ENCODE measurements around the gene TRPM1. TPM values are rescaled to one million over a fixed set of nuclear protein-coding genes. Genes with fewer than 3 reads are reported as not detected.

TRPM1 gene
- total RNA-seq, 2 donors from 2014 or later, result not detected

- DNase-seq (ENCODE audit: low spot score), result no peak
- Histone ChIP-seq H3K27ac (no peak overlapping the region), H3K4me1 (ENCODE audit: control insufficient read depth in 1 of 2, low read depth in 2 of 2) (no peaks in the 10 kb centered on the region), H3K4me3 (no peak overlapping the region), H3K9me3 (no peaks in the 10 kb centered on the region), H3K36me3 (no peaks in the 10 kb centered on the region), H3K27me3 (replicated peaks; ENCODE audit: insufficient read depth) (no peaks in the 10 kb centered on the region)
- no peak for TF ChIP-seq CTCF (IDR thresholded peaks at IDR 0.05)
- ATAC-seq (ENCODE audit: insufficient number of reproducible peaks, low FRiP score, low read depth), result no peak
Measured at GRCh38 chr15:31004220-31004733, 97.2 kb downstream of the TRPM1 start.

- TF ChIP-seq CTCF (IDR thresholded peaks at IDR 0.05), result no peak
- no peak for DNase-seq (ENCODE audit: low spot score)
Measured at GRCh38 chr15:31001702-31002101, 99.8 kb downstream of the TRPM1 start.

GRCh38 chr15:30999729-31000128, 101.8 kb downstream of the TRPM1 start:
- no peaks in the 10 kb centered on the region for H3K27me3 ChIP-seq (replicated peaks; ENCODE audit: insufficient read depth)
- DNase-seq (ENCODE audit: low spot score), result no peak
- no peak for ATAC-seq (ENCODE audit: insufficient number of reproducible peaks, low FRiP score, low read depth)
- no peaks in the 10 kb centered on the region for H3K4me1 ChIP-seq (ENCODE audit: control insufficient read depth in 1 of 2, low read depth in 2 of 2)
- H3K4me3 ChIP-seq, result no peak overlapping the region
- H3K27ac ChIP-seq, result no peak overlapping the region
- no peak for TF ChIP-seq CTCF (IDR thresholded peaks at IDR 0.05)
- no peaks in the 10 kb centered on the region for H3K9me3 ChIP-seq
- H3K36me3 ChIP-seq, result no peaks in the 10 kb centered on the region

More at GRCh38 chr15:31001702-31002101, 99.8 kb downstream of the TRPM1 start:
- no peaks in the 10 kb centered on the region for H3K27me3 ChIP-seq (replicated peaks; ENCODE audit: insufficient read depth)
- no peak for ATAC-seq (ENCODE audit: insufficient number of reproducible peaks, low FRiP score, low read depth)
- no peaks in the 10 kb centered on the region for H3K36me3 ChIP-seq
- H3K9me3 ChIP-seq, result no peaks in the 10 kb centered on the region
- no peak overlapping the region for H3K4me3 ChIP-seq
- no peaks in the 10 kb centered on the region for H3K4me1 ChIP-seq (ENCODE audit: control insufficient read depth in 1 of 2, low read depth in 2 of 2)
- no peak overlapping the region for H3K27ac ChIP-seq

- Histone ChIP-seq H3K9me3 (no peaks in the 10 kb centered on the region), H3K36me3 (no peaks in the 10 kb centered on the region), H3K27me3 (replicated peaks; ENCODE audit: insufficient read depth) (no peaks in the 10 kb centered on the region), H3K27ac (no peak overlapping the region), H3K4me1 (ENCODE audit: control insufficient read depth in 1 of 2, low read depth in 2 of 2) (peaks cover 0 to 4% of the 10 kb centered on the region in 2 donors), H3K4me3 (no peak overlapping the region)
- no peak for TF ChIP-seq CTCF (IDR thresholded peaks at IDR 0.05)
- ATAC-seq (ENCODE audit: insufficient number of reproducible peaks, low FRiP score, low read depth) (no peak), DNase-seq (ENCODE audit: low spot score) (no peak)
Measured at GRCh38 chr15:30997270-30997669, 104.3 kb downstream of the TRPM1 start.

GRCh38 chr15:30992249-30992864, 109.2 kb downstream of the TRPM1 start:
- DNase-seq (ENCODE audit: low spot score) (no peak), ATAC-seq (ENCODE audit: insufficient number of reproducible peaks, low FRiP score, low read depth) (no peak)
- Histone ChIP-seq H3K9me3 (no peaks in the 10 kb centered on the region), H3K4me3 (peak overlapping the region; percentile 97), H3K27me3 (replicated peaks; ENCODE audit: insufficient read depth) (no peaks in the 10 kb centered on the region), H3K36me3 (no peaks in the 10 kb centered on the region), H3K4me1 (ENCODE audit: control insufficient read depth in 1 of 2, low read depth in 2 of 2) (peaks cover 14 to 28% of the 10 kb centered on the region in 2 donors), H3K27ac (peak overlapping the region; percentile 87 to 90)
- no peak for TF ChIP-seq CTCF (IDR thresholded peaks at IDR 0.05)

Measured in thoracic aorta (tissue), 2 donors.